HG03060 (cell line): ENCODE measurements around the gene RBP5.

Experiments
- ATAC-seq: cut with Tn5 transposase; IDR thresholded peaks from one replicate; pipeline ENCODE4 v1.9.1; 2021; ENCODE audit warnings: low read depth, moderate number of reproducible peaks; ENCODE audit not compliant: unreplicated experiment

Gene RBP5

GRCh38 chr12:7079826-7080125 lies 48.9 kb downstream of the RBP5 start:
- ATAC-seq = no peak

DNA sequence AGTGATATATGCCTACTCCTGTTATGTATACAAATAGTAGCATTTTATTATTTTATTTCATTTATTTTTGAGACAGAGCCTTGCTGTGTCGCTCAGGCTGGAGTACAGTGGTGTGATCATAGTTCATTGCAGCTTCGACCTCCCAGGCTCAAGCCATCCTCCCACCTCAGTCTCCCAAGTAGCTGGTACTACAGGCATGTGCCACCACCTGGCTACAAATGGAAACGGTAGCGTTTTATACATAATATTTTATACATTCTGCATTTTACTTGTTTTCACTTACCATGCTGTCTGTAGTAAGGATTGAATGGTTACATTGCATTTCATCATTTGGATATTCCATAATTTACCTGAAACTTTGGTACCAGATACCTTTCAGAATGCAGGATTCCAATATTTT lies 50.5 kb downstream of the RBP5 start:
- ATAC-seq = no peak

GRCh38 chr12:7076493-7076892 lies 52.2 kb downstream of the RBP5 start:
- ATAC-seq = no peak

GRCh38 chr12:7075939-7076338 lies 52.8 kb downstream of the RBP5 start:
- no peak for ATAC-seq

DNA sequence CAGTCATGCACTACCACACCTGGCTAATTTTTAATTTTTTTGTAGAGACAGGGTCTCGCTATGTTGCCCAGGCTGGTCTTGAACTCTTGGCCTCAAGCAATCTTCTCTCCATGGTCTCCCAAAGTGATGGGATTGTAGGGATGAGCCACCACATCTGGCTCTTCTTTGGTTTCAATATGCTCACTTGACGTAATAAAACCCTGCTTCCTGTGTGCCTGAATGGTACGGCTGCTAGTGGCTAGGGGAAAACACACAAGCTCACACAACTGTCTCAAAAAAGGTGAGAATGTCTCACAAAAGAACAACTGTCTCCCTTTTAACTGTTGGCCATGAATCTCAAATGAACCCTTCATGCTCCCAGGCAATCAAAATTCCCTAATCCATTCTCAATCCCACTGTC lies 53.2 kb downstream of the RBP5 start:
- ATAC-seq = no peak

- no peak for ATAC-seq
These were observed 54.7 kb downstream of the RBP5 start for GRCh38 chr12:7073946-7074345.
